Measurements from ENCODE around the gene SIM2.

SIM2 gene

DNA sequence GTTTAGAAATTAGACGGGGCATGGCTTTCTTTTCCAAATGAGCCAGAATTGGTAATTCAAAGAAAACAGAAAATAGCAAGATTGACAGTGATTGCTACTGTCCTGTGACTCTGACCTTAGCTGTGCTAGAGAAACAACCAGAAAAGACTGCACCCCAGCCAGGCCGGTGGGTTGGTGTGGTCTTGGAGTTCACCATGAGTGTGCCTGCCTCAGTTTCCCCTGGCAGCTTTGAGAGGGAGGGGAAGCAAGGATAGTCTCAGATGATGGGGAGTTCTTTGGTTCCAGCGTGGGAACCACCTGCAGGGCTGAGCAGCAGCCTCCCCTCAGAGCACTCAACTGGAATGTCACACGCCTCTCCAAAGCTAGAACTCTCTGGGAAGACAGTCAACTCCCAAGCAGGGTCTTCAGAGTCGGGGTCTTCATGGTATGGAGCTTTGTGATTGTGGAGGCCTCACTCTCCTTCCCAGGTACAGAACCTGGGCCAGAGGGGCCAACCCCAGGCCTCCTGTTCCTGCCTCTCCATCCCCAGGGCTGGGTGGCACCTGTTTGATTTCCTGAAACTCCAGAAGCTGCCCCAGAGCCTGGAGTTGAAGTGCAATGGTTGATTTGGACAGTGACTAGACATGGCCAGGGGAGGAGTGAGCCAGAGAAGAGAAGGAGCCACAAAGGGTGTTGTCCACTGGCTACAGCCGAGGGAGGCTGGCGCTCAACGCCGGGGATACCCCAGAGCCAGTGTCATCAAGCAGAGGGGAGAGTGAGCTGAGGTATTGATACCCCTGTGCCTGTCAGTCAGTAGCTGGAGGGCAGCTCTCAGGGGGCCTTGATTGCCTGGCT lies 35.7 kb downstream of the SIM2 start:
- in situ Hi-C loops (cut with MboI; ENCODE audit: low sequenced_read_pairs): no loop called here

DNA sequence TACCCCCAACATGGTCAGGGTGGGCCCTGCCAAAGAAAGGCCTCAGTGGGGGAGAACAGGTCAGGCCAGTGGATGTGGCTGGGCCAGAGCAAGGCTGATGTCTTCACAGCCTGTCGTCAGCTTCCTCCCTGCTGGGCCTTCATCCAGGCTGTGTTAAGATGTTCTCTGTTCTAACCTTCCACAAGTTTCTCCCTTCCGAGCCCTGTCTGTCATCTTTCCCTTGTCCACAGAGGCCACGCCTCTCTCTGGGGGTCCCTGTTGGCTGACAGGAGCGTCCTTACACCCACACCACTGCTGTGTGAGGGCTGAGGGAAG lies 36.2 kb downstream of the SIM2 start:
- in situ Hi-C loops (cut with MboI; ENCODE audit: low sequenced_read_pairs): no loop called here

DNA sequence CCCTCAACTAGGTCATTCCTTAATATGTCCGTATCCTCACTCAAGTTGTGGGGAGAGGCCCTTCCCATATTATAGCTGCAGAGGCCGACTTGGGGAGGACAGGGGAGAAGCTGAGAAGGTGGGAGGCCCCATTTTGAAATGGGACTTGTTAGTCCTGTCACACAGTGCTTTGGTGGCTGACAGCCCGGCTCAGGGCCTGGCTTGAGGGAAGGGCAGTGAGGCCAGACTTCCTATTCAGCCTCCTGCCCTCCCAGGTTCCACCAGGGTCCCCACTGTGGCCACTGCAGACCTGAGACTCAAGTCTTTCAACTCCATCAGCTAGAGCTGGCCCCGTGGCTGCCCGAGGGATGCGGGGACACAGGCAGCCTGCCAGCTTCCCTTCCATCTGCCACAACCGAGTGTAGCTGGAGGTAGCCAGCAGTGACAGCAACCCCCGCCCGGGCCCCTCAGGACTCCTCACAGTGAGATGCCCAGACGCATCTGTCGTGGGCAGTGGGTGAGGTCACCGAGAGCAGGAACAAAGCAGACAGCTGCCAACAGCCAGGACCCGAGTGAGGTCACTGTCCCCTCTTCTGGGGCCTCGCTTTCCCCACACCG lies 36.9 kb downstream of the SIM2 start:
- in situ Hi-C loops (cut with MboI; ENCODE audit: low sequenced_read_pairs): no loop called here

DNA sequence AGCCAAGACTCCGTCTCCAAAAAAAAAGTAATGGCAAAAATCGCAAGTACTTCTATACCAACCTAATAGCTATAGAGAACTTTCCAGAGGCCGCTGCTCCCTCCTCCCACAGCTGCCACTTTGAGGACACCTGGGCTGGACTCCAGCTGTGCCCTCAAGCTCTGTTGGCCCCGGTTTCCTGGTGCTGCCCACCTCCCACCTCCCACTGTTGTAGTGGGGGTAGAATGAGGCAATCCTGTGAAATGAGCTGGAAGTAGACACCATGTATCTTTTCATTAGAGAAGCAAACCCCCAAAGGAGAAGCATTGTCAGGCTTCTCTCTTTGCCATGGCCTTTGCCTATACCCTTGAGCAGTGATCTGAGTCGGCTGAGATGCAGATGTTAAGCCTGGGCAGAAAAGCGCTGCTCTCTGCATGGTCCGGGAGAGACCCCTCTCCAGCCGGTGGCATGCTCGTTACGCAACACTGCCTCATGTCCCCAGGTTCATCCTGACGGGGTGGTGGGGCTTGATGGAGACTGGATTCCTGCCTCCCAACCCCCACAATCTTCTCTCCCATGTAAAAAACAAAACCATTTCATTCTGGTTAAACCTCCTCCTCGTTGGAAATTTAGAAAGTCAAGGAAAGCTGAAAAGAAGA lies 39.7 kb downstream of the SIM2 start:
- in situ Hi-C loops (cut with MboI; ENCODE audit: low sequenced_read_pairs): no loop called here

DNA sequence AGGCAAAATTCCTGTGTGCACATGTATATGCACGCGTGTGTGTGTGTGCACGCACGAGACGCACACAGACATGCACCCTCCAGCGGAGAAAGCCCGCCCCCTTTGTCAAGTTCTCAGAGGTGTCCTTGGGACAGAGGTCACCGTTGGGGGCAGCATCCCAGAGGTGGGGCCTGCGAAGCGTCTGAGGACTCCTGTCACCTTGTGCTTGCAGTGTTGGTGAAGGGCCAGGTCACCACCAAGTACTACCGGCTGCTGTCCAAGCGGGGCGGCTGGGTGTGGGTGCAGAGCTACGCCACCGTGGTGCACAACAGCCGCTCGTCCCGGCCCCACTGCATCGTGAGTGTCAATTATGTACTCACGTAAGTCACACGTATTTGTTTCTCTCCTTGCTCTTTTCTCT lies 42.6 kb downstream of the SIM2 start:
- in situ Hi-C loops (cut with MboI; ENCODE audit: low sequenced_read_pairs): no loop called here

DNA sequence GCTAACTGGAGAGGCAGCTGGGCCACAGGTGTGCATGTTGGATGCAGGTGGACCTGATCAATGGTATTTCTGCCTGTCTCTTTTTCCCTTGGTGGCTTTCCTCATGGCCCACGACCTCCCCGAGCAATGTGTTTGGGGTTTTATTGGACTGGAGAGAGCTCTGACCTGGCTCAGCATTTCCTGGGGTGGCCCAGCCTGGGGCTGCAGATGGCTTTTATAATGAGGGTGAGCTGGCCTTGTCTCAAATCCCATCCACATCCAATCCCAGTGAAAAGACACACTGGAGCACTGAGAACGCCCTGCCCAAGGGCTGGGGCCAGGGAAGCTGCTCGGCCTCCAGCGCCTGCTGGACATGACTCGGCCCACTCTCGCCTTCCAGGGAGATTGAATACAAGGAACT lies 44.1 kb downstream of the SIM2 start:
- in situ Hi-C loops (cut with MboI; ENCODE audit: low sequenced_read_pairs): no loop called here

DNA sequence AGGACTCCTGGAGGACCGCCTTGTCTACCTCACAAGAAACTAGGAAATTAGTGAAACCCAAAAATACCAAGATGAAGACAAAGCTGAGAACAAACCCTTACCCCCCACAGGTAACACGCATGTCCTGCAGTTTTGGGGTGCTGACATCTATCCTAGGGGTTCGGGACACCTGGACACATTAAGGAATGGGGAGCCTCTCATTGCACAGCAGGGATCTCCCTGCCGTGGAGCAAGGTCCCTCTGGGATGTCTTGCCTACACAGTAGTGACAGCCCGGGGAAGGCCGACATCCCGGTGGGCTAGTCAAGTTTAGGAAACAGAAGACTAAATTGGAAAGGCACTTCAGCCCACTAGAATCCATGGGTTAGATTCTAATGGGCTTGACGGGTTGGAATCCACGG lies 44.5 kb downstream of the SIM2 start:
- in situ Hi-C loops (cut with MboI; ENCODE audit: low sequenced_read_pairs): no loop called here

DNA sequence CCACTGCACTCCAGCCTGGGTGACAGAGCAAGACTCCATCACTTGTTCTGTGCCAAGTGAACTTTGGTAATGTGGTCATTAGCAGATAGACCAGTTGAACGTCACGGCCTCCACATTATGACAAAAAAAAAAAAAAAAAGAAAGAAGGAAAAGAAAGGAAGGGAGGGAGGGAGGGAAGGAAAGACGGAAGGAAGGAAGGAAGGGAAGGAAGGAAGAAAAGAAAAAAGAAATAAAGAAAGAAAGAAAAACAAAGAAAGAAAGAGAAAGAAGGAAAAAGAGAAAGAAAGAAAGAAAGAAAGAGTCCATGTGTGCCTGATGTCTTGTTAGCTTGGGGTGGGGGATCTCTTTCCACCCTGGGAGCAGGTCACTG lies 45.3 kb downstream of the SIM2 start:
- in situ Hi-C loops (cut with MboI; ENCODE audit: low sequenced_read_pairs): no loop called here

DNA sequence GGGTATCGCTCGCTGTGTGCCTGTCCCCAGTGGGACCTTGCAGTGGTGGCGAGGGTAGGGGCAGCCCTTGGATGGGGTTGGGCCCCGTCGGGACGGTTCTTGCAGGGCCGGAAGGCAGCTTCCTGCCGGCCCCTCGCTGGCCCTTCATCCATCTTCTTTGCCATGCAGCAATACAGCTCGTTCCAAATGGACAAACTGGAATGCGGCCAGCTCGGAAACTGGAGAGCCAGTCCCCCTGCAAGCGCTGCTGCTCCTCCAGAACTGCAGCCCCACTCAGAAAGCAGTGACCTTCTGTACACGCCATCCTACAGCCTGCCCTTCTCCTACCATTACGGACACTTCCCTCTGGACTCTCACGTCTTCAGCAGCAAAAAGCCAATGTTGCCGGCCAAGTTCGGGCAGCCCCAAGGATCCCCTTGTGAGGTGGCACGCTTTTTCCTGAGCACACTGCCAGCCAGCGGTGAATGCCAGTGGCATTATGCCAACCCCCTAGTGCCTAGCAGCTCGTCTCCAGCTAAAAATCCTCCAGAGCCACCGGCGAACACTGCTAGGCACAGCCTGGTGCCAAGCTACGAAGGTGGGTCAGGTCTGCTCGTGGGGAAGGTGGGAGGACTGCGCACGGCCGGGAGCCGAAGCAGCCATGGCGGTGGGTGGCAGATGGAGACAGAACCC lies 45.8 kb downstream of the SIM2 start:
- in situ Hi-C loops (cut with MboI; ENCODE audit: low sequenced_read_pairs): no loop called here

DNA sequence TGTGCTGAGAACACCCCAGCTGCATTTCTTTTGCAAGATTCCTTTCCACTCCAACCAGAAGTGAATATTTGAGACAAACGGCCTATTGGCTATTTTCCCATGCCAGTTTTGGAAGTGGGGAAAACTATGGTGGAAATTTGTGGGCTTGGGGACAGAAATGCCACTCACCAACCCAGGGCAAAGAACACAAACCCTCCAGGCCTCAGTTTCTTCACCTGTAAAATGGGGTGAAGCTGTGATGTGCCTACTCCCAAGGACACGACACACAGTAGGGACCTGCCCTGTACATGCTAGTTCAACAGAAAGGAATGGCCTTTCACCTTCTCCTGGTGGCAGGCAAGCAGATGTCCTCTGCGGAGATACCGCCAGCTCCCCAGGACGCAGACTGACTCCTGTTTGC lies 46.5 kb downstream of the SIM2 start:
- in situ Hi-C loops (cut with MboI; ENCODE audit: low sequenced_read_pairs): no loop called here

DNA sequence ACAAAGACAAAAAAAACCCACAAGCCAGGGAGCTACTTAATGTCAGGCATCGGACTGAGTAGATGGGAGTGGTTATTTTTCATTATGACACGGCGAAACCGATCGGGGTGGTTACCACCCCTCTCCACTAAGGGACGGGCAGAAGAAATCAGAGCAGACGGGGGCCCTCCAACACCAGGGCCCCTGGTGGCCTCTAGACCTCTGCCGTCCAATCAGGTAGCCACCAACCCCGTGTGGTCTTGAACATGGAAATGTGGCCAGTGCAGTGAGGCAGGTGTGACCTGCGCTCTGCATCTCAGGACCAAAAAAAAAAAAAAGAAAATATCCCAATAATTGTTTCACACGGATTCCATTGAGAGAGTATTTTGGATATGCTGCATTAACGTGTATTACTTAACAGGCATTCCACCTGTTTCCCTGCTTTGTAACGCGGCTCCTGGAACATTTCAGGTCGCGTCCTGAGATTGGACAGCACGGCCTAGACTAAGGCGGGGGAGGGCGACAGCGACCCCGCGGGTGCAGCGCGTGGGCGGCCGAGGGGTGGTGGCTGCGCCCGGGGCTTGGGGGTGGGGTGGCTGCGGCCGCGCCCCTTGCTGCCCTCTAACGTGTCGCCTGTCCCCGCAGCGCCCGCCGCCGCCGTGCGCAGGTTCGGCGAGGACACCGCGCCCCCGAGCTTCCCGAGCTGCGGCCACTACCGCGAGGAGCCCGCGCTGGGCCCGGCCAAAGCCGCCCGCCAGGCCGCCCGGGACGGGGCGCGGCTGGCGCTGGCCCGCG lies 48.3 kb downstream of the SIM2 start:
- in situ Hi-C loops (cut with MboI; ENCODE audit: low sequenced_read_pairs): no loop called here

DNA sequence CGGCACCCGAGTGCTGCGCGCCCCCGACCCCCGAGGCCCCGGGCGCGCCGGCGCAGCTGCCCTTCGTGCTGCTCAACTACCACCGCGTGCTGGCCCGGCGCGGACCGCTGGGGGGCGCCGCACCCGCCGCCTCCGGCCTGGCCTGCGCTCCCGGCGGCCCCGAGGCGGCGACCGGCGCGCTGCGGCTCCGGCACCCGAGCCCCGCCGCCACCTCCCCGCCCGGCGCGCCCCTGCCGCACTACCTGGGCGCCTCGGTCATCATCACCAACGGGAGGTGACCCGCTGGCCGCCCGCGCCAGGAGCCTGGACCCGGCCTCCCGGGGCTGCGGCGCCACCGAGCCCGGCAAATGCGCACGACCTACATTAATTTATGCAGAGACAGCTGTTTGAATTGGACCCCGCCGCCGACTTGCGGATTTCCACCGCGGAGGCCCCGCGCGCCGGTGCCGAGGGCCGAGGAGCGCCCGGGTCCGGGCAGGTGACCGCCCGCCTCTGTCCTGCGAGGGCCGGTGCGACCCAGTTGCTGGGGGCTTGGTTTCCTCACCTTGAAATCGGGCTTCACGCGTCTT lies 49.0 kb downstream of the SIM2 start:
- in situ Hi-C loops (cut with MboI; ENCODE audit: low sequenced_read_pairs): no loop called here

DNA sequence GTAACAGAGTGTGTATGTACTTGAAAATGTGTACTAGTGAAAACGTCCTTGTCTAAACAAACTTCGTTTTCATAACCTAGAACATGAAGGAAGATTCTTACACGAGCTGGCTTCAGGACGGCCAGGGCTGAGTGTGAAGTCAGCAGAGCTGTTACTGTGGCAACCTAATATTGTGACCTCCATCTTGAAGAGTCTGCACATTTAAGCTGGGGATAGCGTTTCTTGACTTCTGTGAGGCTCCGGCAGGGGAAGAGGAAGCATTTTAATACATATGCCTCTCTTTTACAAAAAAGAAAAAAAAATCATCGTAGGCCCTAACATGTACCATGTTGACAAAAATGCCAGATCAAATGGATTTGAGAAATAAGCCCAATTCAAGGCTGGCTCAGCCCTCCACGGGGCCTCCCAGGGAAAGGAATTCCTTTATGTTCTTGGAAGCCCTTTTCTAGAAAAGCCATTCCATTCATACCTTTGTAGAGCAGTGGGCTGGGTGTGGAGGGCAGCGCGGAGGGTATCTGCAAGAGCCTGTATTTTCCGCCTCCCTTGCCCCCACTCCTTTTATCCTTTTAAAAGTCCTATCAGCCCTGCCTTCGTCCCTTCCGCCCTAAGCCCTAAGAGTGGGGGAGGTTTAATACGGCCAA lies 51.1 kb downstream of the SIM2 start:
- in situ Hi-C loops (cut with MboI; ENCODE audit: low sequenced_read_pairs): no loop called here

DNA sequence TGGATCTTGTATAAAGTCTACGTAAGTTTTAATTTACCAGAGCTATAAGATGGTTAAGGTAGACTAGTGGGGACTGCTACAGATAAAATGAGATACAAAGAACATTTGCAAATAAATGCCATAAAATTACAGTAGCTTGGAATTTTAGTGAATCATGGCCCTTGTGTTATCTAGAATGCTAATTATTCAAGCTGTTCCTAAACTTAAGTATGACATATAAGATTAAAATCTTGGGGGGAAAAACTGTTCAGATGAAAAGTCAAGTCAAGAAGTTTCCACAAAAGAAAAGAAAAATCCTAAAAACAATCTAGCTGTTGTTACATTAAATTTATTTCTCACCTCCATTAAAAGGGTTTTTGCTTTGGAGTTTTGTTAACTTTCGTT lies 51.7 kb downstream of the SIM2 start:
- in situ Hi-C loops (cut with MboI; ENCODE audit: low sequenced_read_pairs): no loop called here

DNA sequence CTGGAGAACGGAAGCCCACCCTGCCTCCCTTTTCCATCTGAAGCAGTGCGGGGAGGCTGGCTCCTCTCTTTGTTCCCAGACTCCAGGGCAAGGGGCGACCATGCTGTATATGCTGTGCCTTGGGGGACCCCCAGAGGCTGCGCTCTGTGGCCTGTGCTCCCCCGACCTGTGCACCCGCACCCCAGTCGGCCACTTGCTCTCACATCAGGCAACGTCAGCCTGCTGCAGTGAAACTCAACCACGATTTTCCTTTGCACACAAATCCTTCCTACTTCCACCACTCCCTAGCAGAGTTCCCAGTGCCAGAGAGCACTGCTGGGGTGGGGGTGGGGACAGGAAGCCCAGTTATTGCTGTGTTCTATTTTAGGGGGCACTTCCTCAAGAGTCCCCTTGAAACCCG lies 52.5 kb downstream of the SIM2 start:
- in situ Hi-C loops (cut with MboI; ENCODE audit: low sequenced_read_pairs): no loop called here

DNA sequence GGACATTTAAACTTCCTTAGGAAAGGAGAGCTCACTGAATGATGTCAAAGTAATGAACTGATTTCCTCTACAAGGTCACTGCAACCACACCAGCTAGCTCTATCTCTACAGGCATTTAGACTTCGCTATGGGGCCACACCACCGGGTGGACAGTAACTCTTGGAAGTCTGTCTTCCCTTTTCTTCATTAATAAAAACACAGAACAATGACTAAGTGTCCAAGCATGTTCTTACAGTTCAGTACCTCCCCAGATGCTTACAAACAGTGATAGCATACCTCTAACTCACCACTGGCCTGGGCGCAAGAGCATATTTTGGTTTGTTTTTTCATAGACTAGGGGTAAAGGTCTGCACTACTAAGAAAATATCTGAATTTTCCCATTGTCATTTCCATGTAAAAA lies 54.6 kb downstream of the SIM2 start:
- in situ Hi-C loops (cut with MboI; ENCODE audit: low sequenced_read_pairs): no loop called here

DNA sequence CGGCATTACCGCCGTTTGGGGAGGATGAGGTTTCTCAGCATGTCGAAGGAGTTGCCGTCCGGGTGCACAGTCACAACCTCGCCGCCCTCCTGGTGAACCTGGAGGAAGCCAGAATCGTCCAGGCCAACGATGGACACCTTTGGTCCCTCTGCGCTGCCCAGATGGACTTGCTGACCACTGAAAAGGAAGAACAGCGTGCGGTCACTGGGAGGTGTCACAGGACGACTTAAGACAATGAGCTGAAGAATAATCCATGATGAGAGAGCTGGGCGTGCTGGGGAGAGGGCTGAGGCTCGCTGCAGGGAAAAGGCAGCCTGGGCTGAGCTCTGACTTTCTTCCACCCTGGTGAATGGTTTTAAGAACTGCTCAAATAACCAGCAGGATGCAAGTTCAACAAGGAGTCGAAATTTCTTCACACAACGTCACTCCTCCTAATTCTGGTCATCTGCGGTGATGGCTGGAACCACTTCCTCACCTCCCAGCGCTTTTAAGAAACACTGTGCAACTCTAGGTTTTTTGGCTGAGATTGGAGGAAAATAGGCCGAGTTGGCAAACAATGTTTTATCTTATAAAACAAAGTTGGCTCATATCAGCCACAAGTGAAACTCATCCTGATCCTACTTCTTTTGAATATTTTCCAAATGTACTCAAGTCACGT lies 55.5 kb downstream of the SIM2 start:
- in situ Hi-C loops (cut with MboI; ENCODE audit: low sequenced_read_pairs): no loop called here

DNA sequence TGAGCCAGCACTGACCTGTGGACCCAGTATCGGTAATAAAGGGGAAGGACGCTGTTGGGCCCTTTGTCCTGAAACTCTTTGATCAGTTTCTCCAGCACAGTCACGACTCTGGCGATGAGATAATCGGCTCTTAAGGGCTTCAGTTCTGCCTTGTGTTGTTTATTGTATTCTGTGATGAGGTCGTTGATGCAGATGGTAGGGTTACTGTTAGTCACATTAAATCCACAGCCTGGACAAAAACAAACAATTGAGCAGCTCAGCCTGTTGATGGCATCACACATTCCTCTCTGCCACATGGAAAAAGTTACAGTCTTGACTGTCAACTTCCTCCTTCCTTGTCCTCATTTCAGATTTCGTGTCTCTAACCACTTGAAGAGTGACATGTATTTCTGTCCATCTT lies 57.6 kb downstream of the SIM2 start:
- in situ Hi-C loops (cut with MboI; ENCODE audit: low sequenced_read_pairs): no loop called here

DNA sequence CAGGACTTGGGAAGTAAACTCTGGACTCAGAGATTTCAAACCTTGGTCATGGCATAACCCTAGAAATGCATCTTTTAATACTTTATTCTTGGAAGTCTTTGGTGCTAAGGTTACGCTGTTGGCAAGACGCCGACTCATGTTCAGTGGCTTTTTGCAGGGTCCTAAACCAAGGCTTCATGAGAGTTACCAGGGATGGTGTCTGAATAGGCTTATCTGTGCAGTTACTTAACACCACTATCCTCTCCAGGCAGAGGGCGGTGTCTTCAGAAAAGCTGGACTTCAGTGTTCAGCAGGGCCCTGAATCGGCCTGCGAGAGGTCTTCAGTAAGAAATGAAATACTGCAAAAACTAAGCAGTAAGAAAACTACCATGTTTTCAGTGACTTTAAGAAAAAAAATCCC lies 58.3 kb downstream of the SIM2 start:
- in situ Hi-C loops (cut with MboI; ENCODE audit: low sequenced_read_pairs): no loop called here

Data from hTERT RPE-1 (cell line).